Measurements from ENCODE around the gene GABRP. TPM values are rescaled to one million over a fixed set of nuclear protein-coding genes. Genes with fewer than 3 reads are reported as not detected.
A peak's percentile ranks its signal among the peaks of the same experiment; 100 is the strongest.

The GABRP gene
- total RNA-seq, 1 experiment from 2014 or later = 1.5 TPM

DNA sequence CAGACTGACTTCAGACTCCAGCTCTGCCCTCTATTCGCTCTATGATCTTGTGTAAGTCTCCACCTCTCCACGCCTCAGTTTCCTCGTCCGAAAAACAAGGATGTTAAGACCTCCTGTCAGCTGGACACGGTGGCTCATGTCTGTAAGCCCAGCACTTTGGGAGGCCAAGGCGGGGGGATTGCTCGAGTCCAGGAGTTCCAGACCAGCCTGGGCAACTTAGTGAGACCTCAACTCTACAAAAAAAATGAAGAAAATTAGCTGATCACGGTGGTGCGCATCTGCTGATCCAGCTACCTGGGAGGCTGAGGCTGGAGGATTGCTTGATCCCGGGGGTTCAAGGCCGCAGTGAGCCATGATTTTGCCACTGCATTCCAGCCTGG is 36.6 kb upstream of the GABRP start:
- Histone ChIP-seq H2AFZ (ENCODE audit: low read length) (no peak overlapping the region), H3K23ac (ENCODE audit: insufficient read length, low read depth, low read length) (no peak overlapping the region), H3K9me3 (ENCODE audit: control insufficient read depth, low read depth, low read length) (no peaks in the 10 kb centered on the region), H3K56ac (ENCODE audit: insufficient read length, low read depth, low read length) (no peak overlapping the region), H3T11ph (ENCODE audit: low read length) (no peak overlapping the region), H3K79me1 (ENCODE audit: insufficient read depth, low read depth, low read length, poor library complexity, severe bottlenecking) (no peaks in the 10 kb centered on the region), H3K9ac (ENCODE audit: extremely low read depth, insufficient read length, low read length) (no peak overlapping the region), H4K5ac (ENCODE audit: insufficient read length, low read depth, low read length) (no peak overlapping the region), H3K23me2 (ENCODE audit: insufficient read length, low read depth, low read length, poor library complexity, severe bottlenecking) (peaks cover 4% of the 10 kb centered on the region), H2BK12ac (ENCODE audit: insufficient read length, low read depth, low read length) (no peak overlapping the region), H3K14ac (ENCODE audit: insufficient read depth, low read length) (peak overlapping the region; percentile 33; the same call in 1 of the 2 replicates), H3K27ac (ENCODE audit: insufficient read length, low read depth, low read length) (peak overlapping the region; percentile 63), H2BK20ac (ENCODE audit: low read depth, low read length, poor library complexity, severe bottlenecking) (no peak overlapping the region), H2BK120ac (ENCODE audit: low read depth, low read length, poor library complexity, severe bottlenecking) (no peak overlapping the region), H4K8ac (replicated peaks; ENCODE audit: insufficient read length, low read depth, low read length) (no peak overlapping the region), H4K91ac (ENCODE audit: insufficient read length, low read depth, low read length) (no peak overlapping the region), H2BK15ac (ENCODE audit: low read depth, low read length) (no peak overlapping the region), H3K4me1 (ENCODE audit: insufficient read depth, low read length) (peaks cover 6% of the 10 kb centered on the region; the same call in 1 of the 2 replicates), H2AK5ac (ENCODE audit: insufficient read length, low read length) (no peak overlapping the region), H3K4me2 (ENCODE audit: insufficient read depth, insufficient read length, low read length) (no peak overlapping the region), H3K4ac (ENCODE audit: low read depth, low read length) (no peak overlapping the region), H3K18ac (ENCODE audit: insufficient read length, low read depth, low read length) (no peak overlapping the region), H3K79me2 (ENCODE audit: insufficient read depth, low read length) (no peaks in the 10 kb centered on the region), H2BK5ac (ENCODE audit: insufficient read length, low read length) (no peak overlapping the region), H4K20me1 (ENCODE audit: control insufficient read depth, insufficient read depth, insufficient read length) (no peaks in the 10 kb centered on the region), H3K27me3 (ENCODE audit: insufficient read depth, low read length) (no peaks in the 10 kb centered on the region)
- Mint-ChIP-seq H3K4me3 (peak overlapping the region in 1 of 2 experiments; percentile 1; a peak in 1 of 5 replicates), H3K4me1 (peaks cover 50 to 51% of the 10 kb centered on the region in 2 experiments), H3K27me3 (ENCODE audit: low read depth) (peaks cover 10% of the 10 kb centered on the region), H3K9me3 (peaks cover 0 to 8% of the 10 kb centered on the region in 2 experiments; a peak in 3 of 5 replicates), H3K36me3 (ENCODE audit: insufficient read depth in 1 of 3, low read depth in 3 of 3) (peaks cover 0 to 7% (median 2%) of the 10 kb centered on the region in 3 experiments; a peak in 3 of 7 replicates), H3K27ac (peak overlapping the region in 2 of 3 experiments; percentile 80 to 87; a peak in 3 of 7 replicates)
- TF ChIP-seq, protein P1, sequence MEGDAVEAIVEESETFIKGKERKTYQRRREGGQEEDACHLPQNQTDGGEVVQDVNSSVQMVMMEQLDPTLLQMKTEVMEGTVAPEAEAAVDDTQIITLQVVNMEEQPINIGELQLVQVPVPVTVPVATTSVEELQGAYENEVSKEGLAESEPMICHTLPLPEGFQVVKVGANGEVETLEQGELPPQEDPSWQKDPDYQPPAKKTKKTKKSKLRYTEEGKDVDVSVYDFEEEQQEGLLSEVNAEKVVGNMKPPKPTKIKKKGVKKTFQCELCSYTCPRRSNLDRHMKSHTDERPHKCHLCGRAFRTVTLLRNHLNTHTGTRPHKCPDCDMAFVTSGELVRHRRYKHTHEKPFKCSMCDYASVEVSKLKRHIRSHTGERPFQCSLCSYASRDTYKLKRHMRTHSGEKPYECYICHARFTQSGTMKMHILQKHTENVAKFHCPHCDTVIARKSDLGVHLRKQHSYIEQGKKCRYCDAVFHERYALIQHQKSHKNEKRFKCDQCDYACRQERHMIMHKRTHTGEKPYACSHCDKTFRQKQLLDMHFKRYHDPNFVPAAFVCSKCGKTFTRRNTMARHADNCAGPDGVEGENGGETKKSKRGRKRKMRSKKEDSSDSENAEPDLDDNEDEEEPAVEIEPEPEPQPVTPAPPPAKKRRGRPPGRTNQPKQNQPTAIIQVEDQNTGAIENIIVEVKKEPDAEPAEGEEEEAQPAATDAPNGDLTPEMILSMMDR (conservative IDR thresholded peaks at IDR 0.05) = no peak
- no CpG with 5 or more reads among the region's 11 CpGs for WGBS (ENCODE audit: extremely low coverage, insufficient read length, low lambda C conversion rate)
- no peak for DNase-seq
